K562 (cell line): ENCODE results near the gene PLXNB2. TPM values are rescaled to one million over a fixed set of nuclear protein-coding genes. Genes with fewer than 3 reads are reported as not detected.

Experiments
- ATAC-seq: fragments of 200-7000 bp; cut with Tn5 transposase; 3 replicates; pipeline ENCODE4 v1.9.1; 2020; ENCODE audit warnings: moderate library complexity
- BruUV-seq: library from RNA; stranded (reverse); fragments of 400-500 nt; replicated peaks from 2 replicates; lab custom pipeline; 2021; lab: Mats Ljungman, UMichigan
- CTCF ChIA-PET: fragments of 300-600 bp; formaldehyde crosslinking; extraction: SDS; loops from one replicate; lab custom pipeline; 2021; ENCODE audit warnings: low intra/inter-chr PET ratio; lab: Yijun Ruan, JAX
- POLR2A ChIA-PET: fragments of 300-600, 350-650 bp; sonication (Branson Sonifier 250); formaldehyde crosslinking; extraction: SDS; loops from one replicate; lab custom pipeline; 2021; ENCODE audit warnings: antibody characterized with exemption, inconsistent platforms; lab: Yijun Ruan, JAX
- DNase-seq, 4 experiments: peaks; one replicate each; pipeline versions ENCODE4 v3.0.0 to v3.0.0-alpha.2; 2011 to 2018; ENCODE audit warnings: low spot score in 3 of 4, mixed read lengths in 3 of 4; ENCODE audit errors: extremely low read depth in 1 of 4
- FAIRE-seq: peaks from 2 replicates; lab custom pipeline; 2011; peaks lifted over from hg19 to GRCh38; lab: Jason Lieb, UNC
- H2AFZ ChIP-seq: 2 replicates; pipeline ENCODE4 v1.6.0; 2011; ENCODE audit warnings: low read depth, low read length, control low read depth, inconsistent platforms
- H3K27ac ChIP-seq: fragments of 200-600 bp; 3 replicates; pipeline ENCODE4 v1.8.0; 2011; ENCODE audit warnings: low read depth, mild to moderate bottlenecking, control low read depth, inconsistent platforms, low read length, moderate library complexity, mixed read lengths; ENCODE audit errors: extremely low read depth
- H3K27me3 ChIP-seq, 2 experiments: fragments of 300-600 bp in 1 of 2; 2 replicates in 1 of 2; 3 replicates in 1 of 2; pipeline versions ENCODE4 v1.6.0 to v1.8.0; 2011; ENCODE audit warnings: inconsistent platforms in 2 of 2, low read length in 2 of 2, mild to moderate bottlenecking in 1 of 2, mixed read lengths in 1 of 2, moderate library complexity in 1 of 2; ENCODE audit not compliant: control insufficient read depth in 2 of 2, insufficient read depth in 2 of 2
- H3K36me3 ChIP-seq: fragments of 300-600 bp; 3 replicates; pipeline ENCODE4 v1.8.0; 2011; ENCODE audit warnings: mild to moderate bottlenecking, low read length, inconsistent platforms; ENCODE audit not compliant: control insufficient read depth, insufficient read depth
- H3K4me1 ChIP-seq, 2 experiments: fragments of 200-600 bp in 1 of 2; replicated peaks in 1 of 2; 2 replicates in 1 of 2; 3 replicates in 1 of 2; pipeline versions ENCODE4 v1.5.1 to v1.8.0; 2011; ENCODE audit warnings: inconsistent platforms in 2 of 2, low read length in 2 of 2, mild to moderate bottlenecking in 1 of 2, mixed read lengths in 1 of 2, moderate library complexity in 1 of 2; ENCODE audit not compliant: control insufficient read depth in 2 of 2, insufficient read depth in 2 of 2
- H3K4me2 ChIP-seq: 2 replicates; pipeline ENCODE4 v1.6.1; 2011; ENCODE audit warnings: low read length, control low read depth, inconsistent platforms, mixed read lengths; ENCODE audit not compliant: insufficient read depth
- H3K4me3 ChIP-seq: fragments of 200-600 bp; sonication (generic), shearing (Covaris generic); 2 replicates; pipeline ENCODE4 v1.5.1; 2016; ENCODE audit warnings: control low read depth, inconsistent platforms
- H3K79me2 ChIP-seq: fragments of 200-600 bp; 3 replicates; pipeline ENCODE4 v1.8.0; 2011; ENCODE audit warnings: low read length, inconsistent platforms; ENCODE audit not compliant: control insufficient read depth, insufficient read depth
- H3K9ac ChIP-seq, 2 experiments: 2 replicates each; pipeline versions ENCODE4 v1.6.0 to v1.6.1; 2011; ENCODE audit warnings: low read depth in 2 of 2, low read length in 2 of 2, control low read depth in 1 of 2, inconsistent platforms in 1 of 2, mild to moderate bottlenecking in 1 of 2, mixed read lengths in 1 of 2; ENCODE audit not compliant: insufficient read depth in 1 of 2
- H3K9me1 ChIP-seq: one replicate; pipeline ENCODE4 v1.6.0; 2011; ENCODE audit warnings: inconsistent platforms, mild to moderate bottlenecking, low read length, moderate library complexity; ENCODE audit not compliant: control insufficient read depth, insufficient read depth
- H3K9me3 ChIP-seq: replicated peaks from 2 replicates; pipeline ENCODE4 v1.5.1; 2011; ENCODE audit warnings: low read depth, low read length, inconsistent platforms; ENCODE audit not compliant: control insufficient read depth, insufficient read depth
- H4K20me1 ChIP-seq: replicated peaks from 2 replicates; pipeline ENCODE4 v1.6.1; 2011; ENCODE audit warnings: low read length, inconsistent platforms, mixed read lengths; ENCODE audit not compliant: control insufficient read depth, insufficient read depth
- DLX4 ChIP-seq: fragments of 250-450 bp; sonication (Bioruptor Pico); IDR thresholded peaks from 2 replicates; pipeline ENCODE4 v1.6.1; 2021; ENCODE audit warnings: mild to moderate bottlenecking
- HDAC8 ChIP-seq: fragments of 450-650 bp; IDR thresholded peaks from 2 replicates; pipeline ENCODE4 v1.6.1; 2016; ENCODE audit warnings: mild to moderate bottlenecking, missing genetic modification characterization, moderate library complexity, missing compliant biosample characterization
- HMG20B ChIP-seq: fragments of 250-450 bp; sonication (Bioruptor Pico); IDR thresholded peaks from 2 replicates; pipeline ENCODE4 v1.5.0; 2021; ENCODE audit warnings: mild to moderate bottlenecking
- MED1 ChIP-seq: sonication (generic); formaldehyde crosslinking; IDR thresholded peaks from 2 replicates; pipeline ENCODE4 v1.8.1; 2023; ENCODE audit warnings: missing genetic modification reagents, borderline replicate concordance
- NFRKB ChIP-seq: fragments of 450-650 bp; IDR thresholded peaks from 2 replicates; pipeline ENCODE4 v1.6.1; 2016; ENCODE audit warnings: low read depth
- PHF21A ChIP-seq: fragments of 450-650 bp; IDR thresholded peaks from 2 replicates; pipeline ENCODE4 v1.6.1; 2017; ENCODE audit warnings: low read depth, borderline replicate concordance
- POLR3G ChIP-seq: IDR thresholded peaks from 2 replicates; pipeline ENCODE4 v1.6.1; 2011; ENCODE audit not compliant: insufficient read length, insufficient replicate concordance; ENCODE audit errors: extremely low read depth
- RBM14 ChIP-seq: fragments of 200-400 bp; formaldehyde crosslinking; IDR thresholded peaks from 2 replicates; pipeline ENCODE4 v1.6.1; 2018; ENCODE audit warnings: low read depth, mild to moderate bottlenecking, low read length, moderate library complexity, borderline replicate concordance; ENCODE audit not compliant: insufficient read depth
- SREBF1 ChIP-seq: fragments of 150-350 bp; IDR thresholded peaks from 2 replicates; pipeline ENCODE4 v1.6.1; 2014; ENCODE audit warnings: antibody characterized with exemption, low read depth, low read length, borderline replicate concordance
- U2AF2 ChIP-seq: fragments of 200-400 bp; formaldehyde crosslinking; optimal IDR thresholded peaks from 2 replicates; pipeline ENCODE3; 2017; ENCODE audit warnings: low read depth, mild to moderate bottlenecking, low read length
- ZNF717 ChIP-seq: fragments of 250-450 bp; sonication (Bioruptor Pico); IDR thresholded peaks from 2 replicates; pipeline ENCODE4 v1.5.0; 2021
- WGBS: fragments of 100-300 bp; shearing (Covaris generic); methylation state at CpG from one replicate; pipeline ENCODE4 v1.1.6; 2016; ENCODE audit warnings: low coverage, mixed read lengths; ENCODE audit not compliant: insufficient coverage; ENCODE audit errors: missing lambda C conversion rate; 5-methylcytosine and 5-hydroxymethylcytosine counted together
- in situ Hi-C: fragments of 300-500 bp; cut with MboI; formaldehyde crosslinking; loops from 4 replicates; pipeline ENCODE4 v1.15.0; 2018; ENCODE audit warnings: inconsistent platforms, mixed read lengths
- intact Hi-C: fragments of 100-400 bp; cut with micrococcal nuclease; formaldehyde crosslinking; loops from 2 replicates; pipeline ENCODE4 v1.14.2; 2022
- polyA plus RNA-seq, 8 experiments: library from polyadenylated mRNA; depleted of rRNA in 4 of 8; stranded (reverse) in 5 of 8; unstranded in 3 of 8; fragments of >200 nt; fragmentation: Nextera tagmentation in 2 of 8; fragmentation: Illumina TruSeq in 1 of 8; extraction: Ambion mirVana in 2 of 8; extraction: Trizol in 1 of 8; gene quantifications; 2 replicates each; pipeline versions ENCODE4 v1.2.1 to v1.2.3, GENCODE V29; 2011 to 2014; ENCODE audit warnings: inconsistent platforms in 1 of 8, missing spikeins in 1 of 8
- total RNA-seq, 7 experiments: library from RNA; depleted of rRNA in 6 of 7; stranded (reverse); fragments of >200 nt in 6 of 7; fragmentation: Illumina TruSeq in 2 of 7; extraction: Trizol in 2 of 7; gene quantifications; 2 replicates each; pipeline versions ENCODE4 v1.2.1 to v1.2.3, GENCODE V29; 2011 to 2021; ENCODE audit warnings: low replicate concordance in 1 of 7
- TF ChIP-seq, protein P1 (sequence below), 2 experiments: fragments of 450-650 bp in 1 of 2; sonication (generic) in 1 of 2; formaldehyde crosslinking in 1 of 2; IDR thresholded peaks; 2 replicates each; pipeline versions ENCODE4 v1.7.1 to v1.9.0; 2016 to 2022; ENCODE audit warnings: inconsistent platforms in 1 of 2, mild to moderate bottlenecking in 1 of 2, missing genetic modification reagents in 1 of 2

The PLXNB2 gene
- total and polyA plus RNA-seq, 9 of the 15 experiments (the other 6 are each of a cell fraction or from before 2014, with no cell fraction given): 0.15 to 45.1 (median 13.6) TPM

GRCh38 chr22:50267591-50268390 is 39.7 kb downstream of the PLXNB2 start:
- no peaks in the 10 kb centered on the region for H3K9me3 ChIP-seq
- H3K4me3 ChIP-seq: peak overlapping the region; percentile 11; the same call in 1 of the 2 replicates
- no TSS peak for BruUV-seq
- intact Hi-C loops (no loop called here), in situ Hi-C loops (no loop called here)
- peaks cover 12 to 84% of the 10 kb centered on the region in 2 experiments; a peak in 4 of 5 replicates for H3K4me1 ChIP-seq
- H3K9me1 ChIP-seq: no peaks in the 10 kb centered on the region
- no peak overlapping the region for H3K9ac ChIP-seq
- H2AFZ ChIP-seq: no peak overlapping the region
- DNase-seq (peak; percentile 68 to 82 (median 72)), FAIRE-seq (no peak), ATAC-seq (peak; percentile 19)
- peak overlapping the region; percentile 11; the same call in 1 of the 3 replicates for H3K27ac ChIP-seq
- H3K4me2 ChIP-seq: no peak overlapping the region
- ChIA-PET CTCF (no interaction called here), POLR2A (interaction anchor here (0.7 to 1.2 kb wide), 2 partner anchors 16 to 17 kb away, joined by 4 to 5 read pairs; partner anchors contain the start of gene HDAC10)
- 18% methylated on average over 12 of the region's 75 CpGs for WGBS
- H3K27me3 ChIP-seq: no peaks in the 10 kb centered on the region
- H3K36me3 ChIP-seq: 0 out of 3 replicates have a peak, but pooled peaks cover 3% of the 10 kb centered on the region
- H4K20me1 ChIP-seq: no peaks in the 10 kb centered on the region
- H3K79me2 ChIP-seq: no peaks in the 10 kb centered on the region; the same call in 2 of the 3 replicates
- no peak for TF ChIP-seq POLR3G
- no peak for TF ChIP-seq PHF21A
- TF ChIP-seq U2AF2: no peak
- no peak for TF ChIP-seq DLX4 (CRISPR knock-in tag)
- TF ChIP-seq HMG20B (CRISPR knock-in tag): no peak
- no peak for TF ChIP-seq MED1 (CRISPR knock-in tag)
- TF ChIP-seq, protein P1, sequence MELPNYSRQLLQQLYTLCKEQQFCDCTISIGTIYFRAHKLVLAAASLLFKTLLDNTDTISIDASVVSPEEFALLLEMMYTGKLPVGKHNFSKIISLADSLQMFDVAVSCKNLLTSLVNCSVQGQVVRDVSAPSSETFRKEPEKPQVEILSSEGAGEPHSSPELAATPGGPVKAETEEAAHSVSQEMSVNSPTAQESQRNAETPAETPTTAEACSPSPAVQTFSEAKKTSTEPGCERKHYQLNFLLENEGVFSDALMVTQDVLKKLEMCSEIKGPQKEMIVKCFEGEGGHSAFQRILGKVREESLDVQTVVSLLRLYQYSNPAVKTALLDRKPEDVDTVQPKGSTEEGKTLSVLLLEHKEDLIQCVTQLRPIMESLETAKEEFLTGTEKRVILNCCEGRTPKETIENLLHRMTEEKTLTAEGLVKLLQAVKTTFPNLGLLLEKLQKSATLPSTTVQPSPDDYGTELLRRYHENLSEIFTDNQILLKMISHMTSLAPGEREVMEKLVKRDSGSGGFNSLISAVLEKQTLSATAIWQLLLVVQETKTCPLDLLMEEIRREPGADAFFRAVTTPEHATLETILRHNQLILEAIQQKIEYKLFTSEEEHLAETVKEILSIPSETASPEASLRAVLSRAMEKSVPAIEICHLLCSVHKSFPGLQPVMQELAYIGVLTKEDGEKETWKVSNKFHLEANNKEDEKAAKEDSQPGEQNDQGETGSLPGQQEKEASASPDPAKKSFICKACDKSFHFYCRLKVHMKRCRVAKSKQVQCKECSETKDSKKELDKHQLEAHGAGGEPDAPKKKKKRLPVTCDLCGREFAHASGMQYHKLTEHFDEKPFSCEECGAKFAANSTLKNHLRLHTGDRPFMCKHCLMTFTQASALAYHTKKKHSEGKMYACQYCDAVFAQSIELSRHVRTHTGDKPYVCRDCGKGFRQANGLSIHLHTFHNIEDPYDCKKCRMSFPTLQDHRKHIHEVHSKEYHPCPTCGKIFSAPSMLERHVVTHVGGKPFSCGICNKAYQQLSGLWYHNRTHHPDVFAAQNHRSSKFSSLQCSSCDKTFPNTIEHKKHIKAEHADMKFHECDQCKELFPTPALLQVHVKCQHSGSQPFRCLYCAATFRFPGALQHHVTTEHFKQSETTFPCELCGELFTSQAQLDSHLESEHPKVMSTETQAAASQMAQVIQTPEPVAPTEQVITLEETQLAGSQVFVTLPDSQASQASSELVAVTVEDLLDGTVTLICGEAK (IDR thresholded peaks at IDR 0.05): no peak
- TF ChIP-seq, protein P1 (CRISPR knock-in tag; IDR thresholded peaks at IDR 0.05): no peak
- TF ChIP-seq NFRKB: no peak
- TF ChIP-seq ZNF717 (CRISPR knock-in tag): no peak
- no peak for TF ChIP-seq SREBF1
- TF ChIP-seq HDAC8: no peak
- no peak for TF ChIP-seq RBM14
